ENCODE results near the gene BLOC1S6.

The BLOC1S6 gene

GRCh38 chr15:45587095-45587862 is at the start of gene BLOC1S6:
Gene BLOC1S6 (plus strand): TSS chr15:45587379. CDS start chr15:45587444, 65 bp downstream.
- DNase-seq (ENCODE audit: low read depth in 2 of 2): peak; percentile 77 to 81

GRCh38 chr15:45539680-45540079 is 47.5 kb upstream of the BLOC1S6 start:
- no peak for DNase-seq (ENCODE audit: low read depth in 2 of 2)

GRCh38 chr15:45540531-45540930 is 46.6 kb upstream of the BLOC1S6 start:
- DNase-seq (ENCODE audit: low read depth in 2 of 2): no peak

- no peak for DNase-seq (ENCODE audit: low read depth in 2 of 2)
These were observed 44.1 kb upstream of the BLOC1S6 start for GRCh38 chr15:45543051-45543450.

GRCh38 chr15:45544266-45545023 is 42.7 kb upstream of the BLOC1S6 start:
- DNase-seq (ENCODE audit: low read depth in 2 of 2): no peak

- no peak for DNase-seq (ENCODE audit: low read depth in 2 of 2)
These were observed 40.4 kb upstream of the BLOC1S6 start for GRCh38 chr15:45546789-45547188.

GRCh38 chr15:45548753-45549520 is 38.2 kb upstream of the BLOC1S6 start:
- DNase-seq (ENCODE audit: low read depth in 2 of 2): no peak

GRCh38 chr15:45549541-45550220 is 37.5 kb upstream of the BLOC1S6 start:
- DNase-seq (ENCODE audit: low read depth in 2 of 2): no peak

GRCh38 chr15:45550436-45550835 is 36.7 kb upstream of the BLOC1S6 start:
- no peak for DNase-seq (ENCODE audit: low read depth in 2 of 2)

- DNase-seq (ENCODE audit: low read depth in 2 of 2): no peak
These were observed 35.5 kb upstream of the BLOC1S6 start for GRCh38 chr15:45551676-45552075.

- no peak for DNase-seq (ENCODE audit: low read depth in 2 of 2)
These were observed 31.1 kb upstream of the BLOC1S6 start for GRCh38 chr15:45555934-45556608.

GRCh38 chr15:45572617-45573016 is 14.6 kb upstream of the BLOC1S6 start:
- DNase-seq (ENCODE audit: low read depth in 2 of 2): no peak

- no peak for DNase-seq (ENCODE audit: low read depth in 2 of 2)
These were observed 13.1 kb upstream of the BLOC1S6 start for GRCh38 chr15:45573961-45574629.

- no peak for DNase-seq (ENCODE audit: low read depth in 2 of 2)
These were observed 5.3 kb upstream of the BLOC1S6 start for GRCh38 chr15:45581919-45582318.

- no peak for DNase-seq (ENCODE audit: low read depth in 2 of 2)
These were observed 3.2 kb upstream of the BLOC1S6 start for GRCh38 chr15:45583731-45584639.

- DNase-seq (ENCODE audit: low read depth in 2 of 2): no peak
These were observed 1.9 kb upstream of the BLOC1S6 start for GRCh38 chr15:45585069-45585791.

GRCh38 chr15:45586125-45586524 is 1.1 kb upstream of the BLOC1S6 start:
- no peak for DNase-seq (ENCODE audit: low read depth in 2 of 2)

- DNase-seq (ENCODE audit: low read depth in 2 of 2): no peak
These were observed 531 bp upstream of the BLOC1S6 start for GRCh38 chr15:45586601-45587094.

GRCh38 chr15:45587863-45588170 is 638 bp downstream of the BLOC1S6 start:
- DNase-seq (ENCODE audit: low read depth in 2 of 2): no peak
